Adrenal gland (tissue), 12 donors: ENCODE measurements around the gene BMERB1. TPM values are rescaled to one million over a fixed set of nuclear protein-coding genes. Genes with fewer than 3 reads are reported as not detected.

ENCODE experiments used
- DNase-seq, 7 donors: peaks; one replicate each; pipeline ENCODE4 v3.0.0-alpha.2; 2019 to 2020
- H3K27ac ChIP-seq, 5 donors: fragments of 200-600 bp; sonication (generic) in 4 of 5; 1 replicate in 3 of 5; 2 replicates in 2 of 5; pipeline versions ENCODE4 v1.5.1 to v1.8.0; 2016 to 2020; ENCODE audit warnings: mild to moderate bottlenecking in 1 of 5
- H3K27me3 ChIP-seq: fragments of 200-600 bp; 2 replicates; pipeline ENCODE4 v1.8.0; 2021
- H3K36me3 ChIP-seq, 2 donors: fragments of 200-600 bp; replicated peaks in 1 of 2; 1 replicate in 1 of 2; 2 replicates in 1 of 2; pipeline versions ENCODE4 v1.5.1 to v1.8.0; 2018 to 2022
- H3K4me1 ChIP-seq, 2 donors: fragments of 200-600 bp; replicated peaks in 1 of 2; 1 replicate in 1 of 2; 2 replicates in 1 of 2; pipeline versions ENCODE4 v1.5.1 to v1.8.0; 2018 to 2021
- H3K4me3 ChIP-seq, 4 donors: fragments of 200-600 bp; sonication (generic) in 3 of 4; one replicate each; pipeline ENCODE4 v1.5.1; 2016 to 2018
- H3K9me3 ChIP-seq, 3 donors: fragments of 200-600 bp; sonication (generic) in 1 of 3; replicated peaks in 1 of 3; 1 replicate in 2 of 3; 2 replicates in 1 of 3; pipeline versions ENCODE4 v1.5.1 to v1.8.0; 2016 to 2021
- CTCF ChIP-seq, 6 experiments: fragments of 450-650 bp in 4 of 6; fragments of 200-600 bp in 2 of 6; sonication (generic) in 1 of 6; IDR thresholded peaks; 1 replicate in 5 of 6; 2 replicates in 1 of 6; pipeline versions ENCODE4 v1.5.1 to v1.8.0; 2016 to 2021; ENCODE audit warnings: antibody characterized with exemption in 6 of 6, mild to moderate bottlenecking in 2 of 6, moderate library complexity in 1 of 6
- POLR2A ChIP-seq, 2 donors: fragments of 450-650 bp; IDR thresholded peaks; one replicate each; pipeline ENCODE4 v1.6.1; 2017; ENCODE audit warnings: antibody characterized with exemption in 2 of 2, mild to moderate bottlenecking in 2 of 2, moderate library complexity in 1 of 2
- WGBS, 4 donors: extraction: QIAGEN DNeasy Blood & Tissue Kit in 2 of 4; methylation state at CpG; one replicate each; pipeline versions ENCODE4 v1.1.5 to v1.1.7; 2013 to 2017; 5-methylcytosine and 5-hydroxymethylcytosine counted together
- intact Hi-C, 2 donors: fragments of 100-400 bp; cut with DNase I; formaldehyde crosslinking; loops; one replicate each; pipeline versions ENCODE4 v1.14.1 to v1.15.0; 2022 to 2023
- polyA plus RNA-seq, 3 donors: library from polyadenylated mRNA; stranded (reverse); fragments of 200-250 nt in 2 of 3; fragments of 350-450 nt in 1 of 3; fragmentation: Illumina TruSeq in 1 of 3; extraction: RNeasy Lipid Tissue Mini Kit (QIAGEN cat#74804) in 1 of 3; gene quantifications; one replicate each; pipeline ENCODE4 v1.2.3, GENCODE V29; 2013 to 2014
- total RNA-seq, 9 donors: library from RNA; depleted of rRNA in 4 of 9; stranded (reverse); fragments of >200 nt in 4 of 9; fragments of 120-200 nt in 1 of 9; fragmentation: NEBNext Ultra II Directional in 1 of 9; extraction: Animal tissue kit (Norgen Biotek cat#: 25700) in 1 of 9; gene quantifications; one replicate each; pipeline versions ENCODE4 v1.1.0 to v1.2.4, GENCODE V29; 2013 to 2023
- donor health status: healthy with polysubstance abuse.
- donor health status: Bipolar disorder and iron deficiency.
- donor health status: DM: yes; HTN: yes; CAD: no.
- donor health status: DM: no; HTN: no; CAD: no.
- donor health status: DM: no; HTN: no; CAD: no.
- donor health status: DM: yes; HTN: yes; CAD: no.

The BMERB1 gene
- total and polyA plus RNA-seq, 12 donors = 9.8 to 56.0 (median 18.7) TPM

- no peaks in the 10 kb centered on the region for H3K9me3 ChIP-seq
- intact Hi-C loops = no loop called here
- H3K4me1 ChIP-seq = peaks cover 0 to 4% of the 10 kb centered on the region in 2 donors
- no peak for DNase-seq
- no peak for TF ChIP-seq POLR2A (IDR thresholded peaks at IDR 0.05)
- no peak overlapping the region for H3K4me3 ChIP-seq
- no peak overlapping the region for H3K27ac ChIP-seq
- WGBS, 4 donors = 83 to 90% (median 88%) methylated on average over 6 of the region's 6 CpGs
- no peaks in the 10 kb centered on the region for H3K27me3 ChIP-seq
- H3K36me3 ChIP-seq = peaks cover 0 to 90% of the 10 kb centered on the region in 2 donors
These were observed 186.3 kb downstream of the BMERB1 start for GRCh38 chr16:15620611-15621195.

- Histone ChIP-seq H3K27me3 (no peaks in the 10 kb centered on the region), H3K4me3 (no peak overlapping the region), H3K36me3 (peaks cover 0 to 90% of the 10 kb centered on the region in 2 donors), H3K4me1 (peaks cover 0 to 4% of the 10 kb centered on the region in 2 donors), H3K27ac (no peak overlapping the region), H3K9me3 (no peaks in the 10 kb centered on the region)
- DNase-seq = no peak
- WGBS, 4 donors = 79 to 84% (median 83%) methylated on average over 4 of the region's 4 CpGs
- intact Hi-C loops = no loop called here
- TF ChIP-seq CTCF (IDR thresholded peaks at IDR 0.05) (no peak), POLR2A (IDR thresholded peaks at IDR 0.05) (no peak)
These were observed 187.1 kb downstream of the BMERB1 start for GRCh38 chr16:15621456-15621855.

- no peak overlapping the region for H3K27ac ChIP-seq
- H3K9me3 ChIP-seq = no peaks in the 10 kb centered on the region
- WGBS, 4 donors = 85 to 93% (median 89%) methylated on average over 8 of the region's 8 CpGs
- intact Hi-C loops = no loop called here
- peaks cover 0 to 4% of the 10 kb centered on the region in 2 donors for H3K4me1 ChIP-seq
- peaks cover 0 to 86% of the 10 kb centered on the region in 2 donors for H3K36me3 ChIP-seq
- no peak for DNase-seq
- no peaks in the 10 kb centered on the region for H3K27me3 ChIP-seq
- H3K4me3 ChIP-seq = no peak overlapping the region
- no peak for TF ChIP-seq POLR2A (IDR thresholded peaks at IDR 0.05)
- no peak for TF ChIP-seq CTCF (IDR thresholded peaks at IDR 0.05)
These were observed 187.5 kb downstream of the BMERB1 start for GRCh38 chr16:15621889-15622288.

GRCh38 chr16:15631730-15632409 lies 197.5 kb downstream of the BMERB1 start:
- 99 to 100% (median 100%) methylated on average over 2 of the region's 2 CpGs for WGBS, 4 donors
- TF ChIP-seq POLR2A (IDR thresholded peaks at IDR 0.05) (no peak), CTCF (IDR thresholded peaks at IDR 0.05) (no peak)

More at GRCh38 chr16:15631730-15632409, 197.5 kb downstream of the BMERB1 start:
- Histone ChIP-seq H3K9me3 (no peaks in the 10 kb centered on the region), H3K4me1 (no peaks in the 10 kb centered on the region), H3K4me3 (no peak overlapping the region), H3K27ac (no peak overlapping the region), H3K27me3 (no peaks in the 10 kb centered on the region), H3K36me3 (peaks cover 0 to 73% of the 10 kb centered on the region in 2 donors)
- DNase-seq = no peak
- intact Hi-C loops = no loop called here
